ENCODE measurements around the gene TIMM13. TPM values are rescaled to one million over a fixed set of nuclear protein-coding genes. Genes with fewer than 3 reads are reported as not detected.

The TIMM13 gene
- total RNA-seq, 1 donor from 2014 or later = 22.6 TPM

DNA sequence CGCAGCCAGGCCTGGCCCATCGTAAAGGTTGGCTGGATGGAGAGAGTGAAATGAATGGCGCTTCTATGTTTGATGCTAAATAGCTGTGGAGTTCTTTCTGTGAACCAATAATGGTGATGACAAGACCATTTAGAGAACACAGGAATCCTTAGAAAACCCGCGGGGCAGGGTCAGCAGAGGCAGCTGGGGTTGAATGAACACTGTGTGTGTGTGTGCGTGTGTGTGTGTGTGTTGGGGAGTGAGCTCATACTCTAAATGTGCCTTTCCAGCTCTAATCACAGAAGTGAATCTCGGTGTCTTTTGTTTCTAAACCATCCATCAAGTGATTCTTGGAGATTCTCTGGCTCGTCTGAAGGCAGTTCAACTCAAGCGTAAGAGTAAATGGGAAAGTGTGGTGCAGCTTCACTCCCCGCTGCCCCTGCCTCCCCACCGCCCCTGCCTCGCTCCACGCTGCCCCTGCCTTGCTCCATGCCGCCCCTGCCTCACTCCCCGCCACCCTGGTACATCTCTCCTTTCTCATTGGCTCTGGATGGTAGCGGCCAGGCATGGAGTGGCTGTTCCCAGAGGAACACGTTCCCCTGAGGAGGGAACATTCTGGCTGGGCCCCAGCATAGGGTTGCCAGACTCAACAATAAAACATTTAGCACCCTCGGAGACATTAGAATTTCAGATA lies 46.1 kb downstream of the TIMM13 start:
- DNase-seq = no peak

DNA sequence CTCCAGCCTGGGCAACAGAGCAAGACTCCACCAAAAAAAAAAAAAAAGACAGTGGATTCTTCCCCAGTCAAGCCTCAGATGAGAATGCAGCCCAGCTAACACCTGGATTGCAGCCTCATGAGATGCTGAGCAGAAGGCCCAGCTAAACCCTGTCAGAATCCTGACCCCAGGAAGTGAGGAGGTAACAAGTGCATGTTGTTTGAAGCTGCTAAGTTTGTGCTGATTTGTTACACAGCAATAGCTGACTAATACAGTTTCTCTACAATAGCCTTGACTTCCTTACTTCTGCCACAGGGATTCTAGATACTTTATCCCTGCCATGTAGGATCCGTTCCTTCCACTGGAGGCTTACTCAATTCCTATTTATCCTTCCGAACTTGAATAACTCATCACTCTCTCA lies 46.8 kb downstream of the TIMM13 start:
- DNase-seq = no peak

- DNase-seq = no peak
Measured at GRCh38 chr19:2376784-2377519, 50.4 kb downstream of the TIMM13 start.

Other genes with a start within 250 kb of the TIMM13 start
- 36.7 TPM for gene PLEKHJ1, start 191.3 kb downstream of the TIMM13 start, total RNA-seq
- 51.5 TPM for gene SF3A2, start 190.8 kb downstream of the TIMM13 start, total RNA-seq
- gene AMH, start 178.3 kb downstream of the TIMM13 start, total RNA-seq = not detected
- 4.5 TPM for gene JSRP1, start 171.2 kb downstream of the TIMM13 start, total RNA-seq
- gene PEAK3, start 145.4 kb downstream of the TIMM13 start, total RNA-seq = 0.20 TPM
- not detected for gene LINGO3, start 119.4 kb downstream of the TIMM13 start, total RNA-seq
- gene LSM7, start 99.0 kb downstream of the TIMM13 start, total RNA-seq = 57.0 TPM
- 23.6 TPM for gene SPPL2B, start 98.9 kb downstream of the TIMM13 start, total RNA-seq
- 0.20 TPM for gene TMPRSS9, start 67.3 kb downstream of the TIMM13 start, total RNA-seq
- gene LMNB2, start 29.4 kb upstream of the TIMM13 start, total RNA-seq = 34.1 TPM
- 55.8 TPM for gene GADD45B, start 48.5 kb upstream of the TIMM13 start, total RNA-seq